ENCODE results near the gene NLGN1. TPM values are rescaled to one million over a fixed set of nuclear protein-coding genes. Genes with fewer than 3 reads are reported as not detected.

The NLGN1 gene
- total RNA-seq, 1 donor from 2014 or later = 3.9 TPM

GRCh38 chr3:174002543-174002942, 605.0 kb downstream of the NLGN1 start:
- Histone ChIP-seq H3K27ac (no peak overlapping the region), H3K4me1 (no peaks in the 10 kb centered on the region), H3K36me3 (no peaks in the 10 kb centered on the region), H3K4me3 (no peak overlapping the region), H3K9me3 (no peaks in the 10 kb centered on the region), H3K27me3 (ENCODE audit: low read depth) (no peaks in the 10 kb centered on the region)
- intact Hi-C loops (cut with DNase I) = no loop called here
- TF ChIP-seq CTCF (IDR thresholded peaks at IDR 0.05) = no peak
- no peak for DNase-seq
- no peak for ATAC-seq

- no peak for TF ChIP-seq CTCF (IDR thresholded peaks at IDR 0.05)
- Histone ChIP-seq H3K4me1 (no peaks in the 10 kb centered on the region), H3K27ac (no peak overlapping the region), H3K36me3 (no peaks in the 10 kb centered on the region), H3K4me3 (no peak overlapping the region), H3K27me3 (ENCODE audit: low read depth) (no peaks in the 10 kb centered on the region), H3K9me3 (no peaks in the 10 kb centered on the region)
- no peak for DNase-seq
- ATAC-seq = no peak
- intact Hi-C loops (cut with DNase I) = no loop called here
These were observed 613.4 kb downstream of the NLGN1 start for GRCh38 chr3:174010907-174011306.

- DNase-seq (no peak), ATAC-seq (no peak)
- H3K27me3 ChIP-seq (ENCODE audit: low read depth) = no peaks in the 10 kb centered on the region
- no peak overlapping the region for H3K4me3 ChIP-seq
- no peak for TF ChIP-seq CTCF (IDR thresholded peaks at IDR 0.05)
- H3K36me3 ChIP-seq = no peaks in the 10 kb centered on the region
- H3K4me1 ChIP-seq = no peaks in the 10 kb centered on the region
- no peaks in the 10 kb centered on the region for H3K9me3 ChIP-seq
- no peak overlapping the region for H3K27ac ChIP-seq
- intact Hi-C loops (cut with DNase I) = no loop called here
These were observed 618.6 kb downstream of the NLGN1 start for GRCh38 chr3:174016186-174016585.

- no peak for TF ChIP-seq CTCF (IDR thresholded peaks at IDR 0.05)
- H3K27ac ChIP-seq = no peak overlapping the region
- H3K9me3 ChIP-seq = no peaks in the 10 kb centered on the region
- no peaks in the 10 kb centered on the region for H3K4me1 ChIP-seq
- intact Hi-C loops (cut with DNase I) = no loop called here
- H3K4me3 ChIP-seq = no peak overlapping the region
- ATAC-seq (no peak), DNase-seq (no peak)
- no peaks in the 10 kb centered on the region for H3K27me3 ChIP-seq (ENCODE audit: low read depth)
- H3K36me3 ChIP-seq = no peaks in the 10 kb centered on the region
These were observed 622.6 kb downstream of the NLGN1 start for GRCh38 chr3:174020156-174020555.

GRCh38 chr3:174023421-174023820, 625.9 kb downstream of the NLGN1 start:
- Histone ChIP-seq H3K27me3 (ENCODE audit: low read depth) (no peaks in the 10 kb centered on the region), H3K9me3 (no peaks in the 10 kb centered on the region), H3K4me1 (no peaks in the 10 kb centered on the region), H3K27ac (no peak overlapping the region), H3K4me3 (no peak overlapping the region), H3K36me3 (no peaks in the 10 kb centered on the region)
- no peak for ATAC-seq
- no peak for DNase-seq
- intact Hi-C loops (cut with DNase I) = no loop called here
- TF ChIP-seq CTCF (IDR thresholded peaks at IDR 0.05) = no peak

- H3K27me3 ChIP-seq (ENCODE audit: low read depth) = no peaks in the 10 kb centered on the region
- no peak overlapping the region for H3K4me3 ChIP-seq
- no peaks in the 10 kb centered on the region for H3K36me3 ChIP-seq
- no peaks in the 10 kb centered on the region for H3K9me3 ChIP-seq
- H3K27ac ChIP-seq = no peak overlapping the region
- ATAC-seq (no peak), DNase-seq (no peak)
- TF ChIP-seq CTCF (IDR thresholded peaks at IDR 0.05) = no peak
- H3K4me1 ChIP-seq = no peaks in the 10 kb centered on the region
- intact Hi-C loops (cut with DNase I) = no loop called here
These were observed 631.1 kb downstream of the NLGN1 start for GRCh38 chr3:174028673-174029072.

All from lower lobe of right lung (tissue), 2 donors.